ENCODE data around the gene ARHGAP45. TPM values are rescaled to one million over a fixed set of nuclear protein-coding genes. Genes with fewer than 3 reads are reported as not detected.

ARHGAP45 gene
- total and polyA plus RNA-seq, 4 donors = 3.3 to 27.5 (median 9.7) TPM

DNA sequence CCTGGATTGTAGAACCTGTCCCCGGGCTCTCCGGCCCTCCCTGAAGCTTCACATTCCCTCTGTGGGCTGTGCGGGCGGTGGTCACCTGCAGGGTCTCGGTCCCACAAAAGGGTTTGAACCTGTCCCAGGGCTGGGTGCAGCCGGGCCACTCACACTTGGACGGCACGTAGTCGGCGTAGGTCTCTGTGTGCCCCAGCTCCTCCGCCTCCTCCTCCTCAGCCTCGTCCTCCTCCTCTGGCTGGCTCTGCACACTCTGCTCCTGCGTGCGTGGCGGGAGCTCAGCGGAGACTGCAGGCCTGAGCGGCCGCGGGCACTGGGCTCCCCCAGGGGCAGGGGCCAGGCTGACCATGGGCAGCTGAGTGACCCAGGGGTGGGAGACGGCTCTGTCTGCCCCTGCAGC, 56.4 kb downstream of the ARHGAP45 start:
- no peak overlapping the region for H3K27ac ChIP-seq (ENCODE audit: low read depth in 1 of 2, low read length in 2 of 2)

DNA sequence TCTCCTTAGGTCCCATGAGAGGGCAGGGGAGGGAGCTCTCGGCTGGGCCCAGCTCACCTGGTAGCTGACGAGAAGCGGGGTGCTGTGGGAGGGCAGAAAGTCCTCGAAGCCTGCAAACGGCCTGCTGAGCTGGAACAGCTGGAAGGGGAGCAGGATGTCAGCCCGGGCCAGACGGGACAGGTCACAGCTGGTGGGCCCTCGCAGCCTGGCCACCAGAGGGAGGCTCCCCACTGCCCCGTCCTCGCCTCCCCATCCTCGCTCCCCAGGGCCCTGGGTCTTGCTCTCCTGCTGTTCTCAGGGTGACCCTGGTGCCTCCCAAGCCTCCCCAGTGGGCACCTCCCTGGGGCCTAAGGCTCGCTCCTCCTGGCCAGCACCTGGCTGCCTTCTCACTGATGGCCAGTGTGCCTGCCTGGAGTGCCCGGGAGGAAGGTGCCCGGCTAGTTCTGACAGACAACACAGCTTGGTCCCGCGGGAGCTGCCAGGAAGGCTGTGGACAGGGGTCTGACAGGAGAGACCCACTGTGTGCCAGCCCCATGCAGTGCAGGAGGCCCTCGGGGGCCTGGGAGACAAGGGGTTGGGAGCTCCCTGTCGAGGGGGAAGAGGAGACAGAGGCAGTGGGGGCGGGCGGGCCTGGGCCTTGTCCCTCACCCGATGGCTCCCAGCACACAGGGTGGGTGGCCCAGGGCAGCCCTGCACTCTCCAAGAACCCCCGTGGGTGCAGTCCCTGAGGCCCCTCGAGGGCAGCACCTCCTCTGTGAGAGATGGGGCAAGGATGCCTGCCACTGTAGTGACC, 57.1 kb downstream of the ARHGAP45 start:
- H3K4me1 ChIP-seq (ENCODE audit: control insufficient read depth in 4 of 4, insufficient read depth in 4 of 4, low read length in 3 of 4) = no peaks in the 10 kb centered on the region
- no peak overlapping the region for H3K9ac ChIP-seq (ENCODE audit: low read depth in 1 of 2, low read length in 2 of 2)
- DNase-seq (ENCODE audit: low spot score) = no peak
- 92% methylated on average over 23 of the region's 23 CpGs for WGBS
- H3K36me3 ChIP-seq (ENCODE audit: control insufficient read depth in 4 of 4, insufficient read depth in 3 of 4, low read depth in 1 of 4, low read length in 3 of 4) = peaks cover 7 to 71% (median 38%) of the 10 kb centered on the region in 4 donors
- TF ChIP-seq JUND (IDR thresholded peaks at IDR 0.05) = no peak
- TF ChIP-seq EGR1 (IDR thresholded peaks at IDR 0.05; ENCODE audit: low read depth in 2 of 2) = no peak
- TF ChIP-seq, protein P1, sequence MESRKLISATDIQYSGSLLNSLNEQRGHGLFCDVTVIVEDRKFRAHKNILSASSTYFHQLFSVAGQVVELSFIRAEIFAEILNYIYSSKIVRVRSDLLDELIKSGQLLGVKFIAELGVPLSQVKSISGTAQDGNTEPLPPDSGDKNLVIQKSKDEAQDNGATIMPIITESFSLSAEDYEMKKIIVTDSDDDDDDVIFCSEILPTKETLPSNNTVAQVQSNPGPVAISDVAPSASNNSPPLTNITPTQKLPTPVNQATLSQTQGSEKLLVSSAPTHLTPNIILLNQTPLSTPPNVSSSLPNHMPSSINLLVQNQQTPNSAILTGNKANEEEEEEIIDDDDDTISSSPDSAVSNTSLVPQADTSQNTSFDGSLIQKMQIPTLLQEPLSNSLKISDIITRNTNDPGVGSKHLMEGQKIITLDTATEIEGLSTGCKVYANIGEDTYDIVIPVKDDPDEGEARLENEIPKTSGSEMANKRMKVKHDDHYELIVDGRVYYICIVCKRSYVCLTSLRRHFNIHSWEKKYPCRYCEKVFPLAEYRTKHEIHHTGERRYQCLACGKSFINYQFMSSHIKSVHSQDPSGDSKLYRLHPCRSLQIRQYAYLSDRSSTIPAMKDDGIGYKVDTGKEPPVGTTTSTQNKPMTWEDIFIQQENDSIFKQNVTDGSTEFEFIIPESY (IDR thresholded peaks at IDR 0.05) = no peak
- TF ChIP-seq YY1 (IDR thresholded peaks at IDR 0.05) = no peak
- no peak for TF ChIP-seq HNF4G (IDR thresholded peaks at IDR 0.05)
- no peak for TF ChIP-seq NR2F2 (IDR thresholded peaks at IDR 0.05)
- TF ChIP-seq RXRA (IDR thresholded peaks at IDR 0.05) = no peak
- no peak for TF ChIP-seq TAF1 (conservative IDR thresholded peaks at IDR 0.05)
- no peak for TF ChIP-seq FOXA2 (IDR thresholded peaks at IDR 0.05)
- TF ChIP-seq SP1 (IDR thresholded peaks at IDR 0.05) = no peak
- TF ChIP-seq, protein P2, sequence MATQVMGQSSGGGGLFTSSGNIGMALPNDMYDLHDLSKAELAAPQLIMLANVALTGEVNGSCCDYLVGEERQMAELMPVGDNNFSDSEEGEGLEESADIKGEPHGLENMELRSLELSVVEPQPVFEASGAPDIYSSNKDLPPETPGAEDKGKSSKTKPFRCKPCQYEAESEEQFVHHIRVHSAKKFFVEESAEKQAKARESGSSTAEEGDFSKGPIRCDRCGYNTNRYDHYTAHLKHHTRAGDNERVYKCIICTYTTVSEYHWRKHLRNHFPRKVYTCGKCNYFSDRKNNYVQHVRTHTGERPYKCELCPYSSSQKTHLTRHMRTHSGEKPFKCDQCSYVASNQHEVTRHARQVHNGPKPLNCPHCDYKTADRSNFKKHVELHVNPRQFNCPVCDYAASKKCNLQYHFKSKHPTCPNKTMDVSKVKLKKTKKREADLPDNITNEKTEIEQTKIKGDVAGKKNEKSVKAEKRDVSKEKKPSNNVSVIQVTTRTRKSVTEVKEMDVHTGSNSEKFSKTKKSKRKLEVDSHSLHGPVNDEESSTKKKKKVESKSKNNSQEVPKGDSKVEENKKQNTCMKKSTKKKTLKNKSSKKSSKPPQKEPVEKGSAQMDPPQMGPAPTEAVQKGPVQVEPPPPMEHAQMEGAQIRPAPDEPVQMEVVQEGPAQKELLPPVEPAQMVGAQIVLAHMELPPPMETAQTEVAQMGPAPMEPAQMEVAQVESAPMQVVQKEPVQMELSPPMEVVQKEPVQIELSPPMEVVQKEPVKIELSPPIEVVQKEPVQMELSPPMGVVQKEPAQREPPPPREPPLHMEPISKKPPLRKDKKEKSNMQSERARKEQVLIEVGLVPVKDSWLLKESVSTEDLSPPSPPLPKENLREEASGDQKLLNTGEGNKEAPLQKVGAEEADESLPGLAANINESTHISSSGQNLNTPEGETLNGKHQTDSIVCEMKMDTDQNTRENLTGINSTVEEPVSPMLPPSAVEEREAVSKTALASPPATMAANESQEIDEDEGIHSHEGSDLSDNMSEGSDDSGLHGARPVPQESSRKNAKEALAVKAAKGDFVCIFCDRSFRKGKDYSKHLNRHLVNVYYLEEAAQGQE (IDR thresholded peaks at IDR 0.05) = no peak
- no peak for TF ChIP-seq HNF4A (conservative IDR thresholded peaks at IDR 0.05)
- no peak for TF ChIP-seq RAD21 (IDR thresholded peaks at IDR 0.05)
- TF ChIP-seq, protein P3, sequence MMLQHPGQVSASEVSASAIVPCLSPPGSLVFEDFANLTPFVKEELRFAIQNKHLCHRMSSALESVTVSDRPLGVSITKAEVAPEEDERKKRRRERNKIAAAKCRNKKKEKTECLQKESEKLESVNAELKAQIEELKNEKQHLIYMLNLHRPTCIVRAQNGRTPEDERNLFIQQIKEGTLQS (IDR thresholded peaks at IDR 0.05) = no peak
- no peak overlapping the region for H3K27ac ChIP-seq (ENCODE audit: low read depth in 1 of 2, low read length in 2 of 2)
- no peak overlapping the region for H3K4me3 ChIP-seq (ENCODE audit: low read depth in 1 of 3, low read length in 3 of 3)
- H3K9me3 ChIP-seq (ENCODE audit: control insufficient read depth in 4 of 4, low read length in 3 of 4) = no peaks in the 10 kb centered on the region
- H3K27me3 ChIP-seq (ENCODE audit: control insufficient read depth in 4 of 4, insufficient read depth in 4 of 4, low read length in 3 of 4) = no peaks in the 10 kb centered on the region

More for the DNA sequence above, 56.4 kb downstream of the ARHGAP45 start:
- no peak overlapping the region for H3K9ac ChIP-seq (ENCODE audit: low read depth in 1 of 2, low read length in 2 of 2)
- H3K36me3 ChIP-seq (ENCODE audit: control insufficient read depth in 4 of 4, insufficient read depth in 3 of 4, low read depth in 1 of 4, low read length in 3 of 4) = peaks cover 12 to 78% (median 39%) of the 10 kb centered on the region in 4 donors
- no peaks in the 10 kb centered on the region for H3K27me3 ChIP-seq (ENCODE audit: control insufficient read depth in 4 of 4, insufficient read depth in 4 of 4, low read length in 3 of 4)
- H3K4me3 ChIP-seq (ENCODE audit: low read depth in 1 of 3, low read length in 3 of 3) = no peak overlapping the region
- TF ChIP-seq FOXA2 (IDR thresholded peaks at IDR 0.05) = no peak
- no peak for TF ChIP-seq RAD21 (IDR thresholded peaks at IDR 0.05)
- no peak for TF ChIP-seq JUND (IDR thresholded peaks at IDR 0.05)
- TF ChIP-seq, protein P3 (IDR thresholded peaks at IDR 0.05) = no peak
- no peak for TF ChIP-seq TAF1 (conservative IDR thresholded peaks at IDR 0.05)
- WGBS = 95% methylated on average over 20 of the region's 20 CpGs
- no peaks in the 10 kb centered on the region for H3K9me3 ChIP-seq (ENCODE audit: control insufficient read depth in 4 of 4, low read length in 3 of 4)
- no peaks in the 10 kb centered on the region for H3K4me1 ChIP-seq (ENCODE audit: control insufficient read depth in 4 of 4, insufficient read depth in 4 of 4, low read length in 3 of 4)
- no peak for DNase-seq (ENCODE audit: low spot score)
